NCI-H2171 treated with DMSO at 0.1 percent for 48 hours (cell line): ENCODE data around the gene STXBP5.
A peak's percentile ranks its signal among the peaks of the same experiment; 100 is the strongest.

ENCODE experiments used
- DNase-seq: peaks from one replicate; lab custom pipeline; 2025; lab: John Stamatoyannopoulos, UW

STXBP5 gene

GRCh38 chr6:147204060-147204785 is at the start of gene STXBP5:
Gene STXBP5, plus strand, starts transcription at chr6:147204417. Its CDS starts 116 bp downstream, at chr6:147204533.
- DNase-seq: peak; percentile 52

DNA sequence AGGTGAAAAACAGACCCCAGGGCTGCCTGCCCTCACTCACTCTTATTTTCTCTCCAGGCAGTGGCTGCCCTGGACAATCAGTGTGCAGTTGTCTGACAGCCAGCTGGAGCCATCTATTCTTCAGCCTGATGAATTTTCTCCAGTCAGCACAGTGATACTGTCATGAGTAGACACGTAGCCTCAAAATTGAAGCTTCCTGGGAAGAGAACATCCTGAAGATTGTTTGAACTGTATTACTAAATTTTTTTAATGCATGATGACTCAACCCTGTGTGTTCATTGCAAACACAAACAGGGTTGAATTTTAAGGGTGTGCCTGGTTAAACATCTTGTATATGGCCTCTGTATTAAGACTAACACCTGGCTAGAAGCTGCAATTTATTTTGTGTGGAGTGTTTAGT is 49.8 kb upstream of the STXBP5 start:
- no peak for DNase-seq

DNA sequence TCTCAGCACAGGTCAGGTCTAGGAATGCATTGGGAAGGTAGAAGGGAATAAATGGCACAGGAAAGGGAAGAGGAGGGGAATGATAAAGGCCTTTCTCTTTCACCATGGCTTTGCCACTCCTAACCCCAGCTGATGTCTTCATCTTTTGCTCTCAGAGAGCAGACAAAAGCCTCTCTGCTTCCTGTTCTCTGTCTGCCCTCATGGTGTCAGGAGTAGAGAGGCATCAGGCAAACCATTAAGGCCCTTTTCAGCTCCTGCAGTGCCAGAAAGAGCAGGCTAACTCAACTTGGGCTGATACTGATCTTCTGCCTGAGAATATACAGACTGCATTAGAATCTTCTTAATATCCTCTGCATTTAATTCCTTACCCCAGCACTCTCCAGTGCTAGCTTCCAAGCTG is 48.0 kb upstream of the STXBP5 start:
- DNase-seq: no peak

- DNase-seq: no peak
Measured at GRCh38 chr6:147156799-147157382, 47.3 kb upstream of the STXBP5 start.

DNA sequence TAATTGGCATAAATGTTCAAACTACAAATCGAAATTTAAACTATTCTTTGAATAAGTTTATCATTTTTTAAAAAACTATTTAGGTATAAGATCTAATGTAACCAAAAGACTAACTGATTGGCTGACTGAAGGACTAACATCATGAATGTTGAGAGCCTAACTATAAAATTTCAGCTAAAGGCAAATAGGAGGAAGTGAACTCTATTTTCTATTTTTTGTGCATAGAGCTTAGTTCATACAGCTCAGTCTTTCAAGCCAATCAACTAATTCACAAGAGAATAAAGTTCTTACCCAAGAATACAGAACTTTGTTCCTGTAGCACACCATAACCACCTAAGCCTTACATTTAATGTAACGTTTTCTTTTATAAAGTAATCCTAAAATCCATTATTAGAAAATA is 46.3 kb upstream of the STXBP5 start:
- no peak for DNase-seq

DNA sequence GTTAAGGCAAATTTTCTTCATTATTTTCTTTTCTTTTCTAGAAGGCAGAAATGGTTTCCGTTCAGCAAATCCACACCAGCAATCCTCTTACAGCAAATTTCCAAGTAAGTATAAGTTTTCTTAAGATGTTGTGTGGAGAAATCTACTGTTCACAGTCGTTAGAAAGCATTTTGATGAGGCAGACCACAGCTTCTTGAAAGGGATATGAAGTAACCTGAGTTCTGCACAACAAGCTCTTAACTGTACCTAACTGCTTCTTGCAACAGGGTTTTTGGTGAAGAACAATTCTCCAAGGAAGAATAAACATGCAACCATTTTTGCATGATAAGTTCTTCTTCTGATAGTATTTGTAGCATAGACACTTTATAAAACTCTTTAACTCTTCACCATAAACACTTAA is 45.3 kb upstream of the STXBP5 start:
- no peak for DNase-seq

DNA sequence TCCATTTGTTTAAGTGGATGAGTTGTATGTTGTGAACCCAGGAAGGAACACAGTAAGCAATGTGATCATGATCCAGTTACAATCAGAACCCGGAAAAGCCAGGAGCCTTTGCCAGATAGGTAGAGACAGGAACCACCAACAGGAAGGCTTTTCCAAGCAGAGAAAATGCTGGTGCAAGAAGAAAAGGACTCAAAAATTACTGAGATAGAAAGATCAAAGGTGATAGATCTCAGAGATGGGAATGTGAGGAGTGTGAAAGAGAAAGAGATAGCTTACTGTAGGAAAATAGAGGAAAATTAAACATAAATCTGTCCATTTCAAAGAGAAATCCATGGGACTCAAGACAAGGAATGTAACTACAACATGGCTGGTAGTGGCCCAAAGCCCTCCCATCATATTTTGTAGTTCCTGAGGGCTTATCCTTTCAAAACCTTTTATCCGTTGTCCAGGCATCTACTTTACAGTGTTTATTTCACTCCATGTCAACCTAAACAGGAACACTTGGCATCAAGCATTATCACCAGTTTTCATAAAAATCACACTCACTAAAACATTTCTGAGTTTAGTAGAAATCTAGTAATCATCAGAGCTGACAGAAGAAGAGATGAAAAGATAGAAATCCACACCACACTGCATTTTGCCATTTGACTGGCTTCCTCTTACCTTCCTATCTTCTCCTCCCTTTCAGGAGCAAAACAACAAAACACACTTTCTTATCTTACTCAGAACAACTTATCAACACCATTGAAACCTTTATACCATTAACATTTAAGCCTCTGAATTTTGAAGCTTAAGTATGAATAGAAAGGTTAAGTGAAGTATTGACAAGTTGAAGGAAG is 44.5 kb upstream of the STXBP5 start:
- DNase-seq: no peak

GRCh38 chr6:147160593-147160992 is 43.6 kb upstream of the STXBP5 start:
- no peak for DNase-seq

DNA sequence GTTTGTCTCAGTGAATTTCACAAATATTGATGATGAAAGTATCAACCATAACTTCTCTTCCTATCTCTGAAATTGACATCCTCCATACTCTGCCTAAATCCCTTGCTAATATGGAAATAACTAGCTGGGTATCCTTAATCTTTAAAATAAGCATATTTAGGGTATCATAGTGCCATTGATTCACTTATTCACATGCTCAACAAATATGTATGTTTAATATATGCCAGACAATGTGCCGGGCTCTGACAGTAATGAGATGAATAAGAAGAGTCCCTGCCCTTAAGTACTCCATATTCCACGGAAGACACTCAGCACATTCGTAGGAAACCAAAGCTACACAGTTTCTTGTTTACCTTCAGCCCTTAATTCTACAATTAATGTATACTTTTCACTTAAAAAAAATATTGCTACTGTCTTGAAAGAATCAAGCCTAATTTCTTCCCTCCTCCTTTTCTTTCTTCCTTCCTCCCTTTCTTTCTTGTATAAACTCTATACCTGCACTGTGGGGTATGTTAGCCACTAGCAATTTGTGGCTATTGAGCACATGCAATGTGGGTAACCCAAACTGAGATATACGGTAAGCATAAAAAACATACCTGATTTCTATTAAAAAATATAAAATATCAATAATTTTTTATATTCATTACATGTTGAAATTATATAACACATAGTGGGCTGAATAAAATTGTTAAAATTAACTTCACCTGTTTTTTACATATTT is 42.8 kb upstream of the STXBP5 start:
- no peak for DNase-seq

DNA sequence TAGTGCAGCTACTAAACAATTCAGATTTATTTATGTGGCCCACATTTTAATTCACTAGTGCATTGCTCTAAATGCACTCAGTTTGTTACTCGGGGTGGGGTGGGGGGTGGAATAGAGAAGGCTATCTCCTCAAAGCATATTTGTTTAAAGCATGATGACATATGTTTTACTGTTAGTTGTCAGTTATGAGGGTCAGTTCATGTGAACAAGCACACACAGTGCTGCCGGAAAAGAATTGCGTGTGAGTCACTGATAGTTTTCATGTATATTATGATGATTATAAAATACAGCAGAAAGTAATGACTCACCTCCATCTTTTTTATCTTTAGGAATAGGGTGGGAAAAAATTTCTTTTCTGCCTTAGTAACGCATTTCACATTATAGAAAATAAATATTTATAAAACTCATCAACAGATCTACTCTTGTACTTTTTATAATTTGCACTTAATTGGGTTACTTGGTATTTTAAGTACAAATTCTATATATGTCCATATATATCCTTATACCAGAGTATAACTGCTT is 42.2 kb upstream of the STXBP5 start:
- DNase-seq: no peak

- DNase-seq: no peak
Measured at GRCh38 chr6:147164761-147165160, 39.5 kb upstream of the STXBP5 start.

GRCh38 chr6:147166360-147166944 is 37.8 kb upstream of the STXBP5 start:
- no peak for DNase-seq

DNA sequence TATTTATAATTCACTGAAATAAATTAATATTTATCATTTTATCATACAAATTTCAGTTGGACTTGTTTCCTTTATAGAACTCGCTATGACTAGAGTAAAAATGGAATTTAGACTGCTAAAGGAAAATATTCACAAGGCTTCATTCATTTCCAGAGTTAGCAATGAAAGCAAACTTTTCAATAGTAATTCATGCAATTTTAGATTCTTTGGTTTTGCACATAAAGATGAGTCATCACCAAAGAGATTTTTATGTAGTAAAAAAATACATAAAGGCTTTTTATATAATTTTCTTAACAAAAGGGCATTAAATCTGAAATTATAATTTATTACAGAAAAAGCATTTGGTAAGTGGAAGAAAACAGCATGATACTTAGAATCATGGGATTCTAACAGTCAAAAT is 37.2 kb upstream of the STXBP5 start:
- DNase-seq: no peak

GRCh38 chr6:147167576-147168461 is 36.4 kb upstream of the STXBP5 start:
- DNase-seq: no peak

- no peak for DNase-seq
Measured at GRCh38 chr6:147169529-147169928, 34.7 kb upstream of the STXBP5 start.

GRCh38 chr6:147170269-147170668 is 33.9 kb upstream of the STXBP5 start:
- no peak for DNase-seq

GRCh38 chr6:147173140-147173539 is 31.1 kb upstream of the STXBP5 start:
- DNase-seq: no peak

GRCh38 chr6:147173675-147174308 is 30.4 kb upstream of the STXBP5 start:
- DNase-seq: peak; percentile 2

DNA sequence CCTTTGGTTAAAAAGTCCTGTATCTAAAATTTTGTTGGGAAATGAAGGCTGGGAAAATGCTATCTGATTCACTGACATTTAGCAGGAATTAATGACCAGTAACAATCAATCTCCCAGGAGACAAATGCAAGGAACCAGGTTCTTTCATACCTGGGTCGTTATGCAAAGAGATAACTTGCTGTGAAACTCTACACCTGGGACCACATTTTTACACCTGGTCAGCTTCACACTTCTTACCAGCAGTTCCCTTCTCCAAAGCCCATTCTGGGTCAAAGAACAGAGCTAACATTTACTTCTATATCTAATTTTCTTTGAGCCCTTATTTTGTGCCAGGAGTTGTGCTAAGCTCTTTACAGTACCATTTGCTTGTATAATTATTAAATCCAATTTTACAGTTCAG is 27.4 kb upstream of the STXBP5 start:
- DNase-seq: no peak

DNA sequence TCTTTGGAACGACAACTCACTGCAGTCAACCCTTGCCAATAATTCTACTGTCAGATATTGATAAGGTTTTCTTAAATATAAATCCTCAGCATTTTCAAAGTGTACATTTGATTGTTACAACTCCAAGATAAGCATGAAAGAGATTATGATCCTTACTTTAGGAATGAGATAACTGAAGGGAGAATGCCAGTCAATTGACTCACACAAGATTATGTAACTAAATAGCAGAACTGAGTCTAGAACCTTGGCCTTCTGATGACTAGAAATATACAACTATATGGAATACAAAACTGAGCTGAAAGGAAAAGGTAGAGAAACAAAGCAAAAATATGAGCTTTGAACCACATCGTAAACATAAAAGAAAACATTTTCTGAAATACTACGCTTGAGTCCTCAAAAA is 26.9 kb upstream of the STXBP5 start:
- DNase-seq: no peak
